Heart left ventricle (tissue), 16 donors: Measurements from ENCODE around the gene PGGT1B. TPM values are rescaled to one million over a fixed set of nuclear protein-coding genes. Genes with fewer than 3 reads are reported as not detected.

Source experiments
- ATAC-seq, 4 donors: fragments of 200-7000 bp; cut with Tn5 transposase; one replicate each; pipeline ENCODE4 v1.9.1; 2020 to 2022; ENCODE audit warnings: moderate library complexity in 4 of 4, mild to moderate bottlenecking in 3 of 4, moderate number of reproducible peaks in 1 of 4
- DNase-seq, 5 donors: peaks; one replicate each; pipeline ENCODE4 v3.0.0-alpha.2; 2020
- H3K27ac ChIP-seq, 12 donors: fragments of 200-600 bp; sonication (generic) in 4 of 12; one replicate each; pipeline versions ENCODE4 v1.5.0 to v1.8.0; 2016 to 2022; ENCODE audit warnings: mild to moderate bottlenecking in 2 of 12
- H3K27me3 ChIP-seq, 9 donors: fragments of 200-600 bp; sonication (generic) in 2 of 9; one replicate each; pipeline versions ENCODE4 v1.5.1 to v1.8.0; 2016 to 2022; ENCODE audit warnings: mild to moderate bottlenecking in 3 of 9
- H3K36me3 ChIP-seq, 9 donors: fragments of 200-600 bp; sonication (generic) in 2 of 9; one replicate each; pipeline versions ENCODE4 v1.5.0 to v1.8.0; 2018 to 2022; ENCODE audit warnings: mild to moderate bottlenecking in 2 of 9
- H3K4me1 ChIP-seq, 12 donors: fragments of 200-600 bp; sonication (generic) in 4 of 12; one replicate each; pipeline versions ENCODE4 v1.5.0 to v1.8.0; 2016 to 2022; ENCODE audit warnings: mild to moderate bottlenecking in 3 of 12
- H3K4me3 ChIP-seq, 12 donors: fragments of 200-600 bp; sonication (generic) in 4 of 12; one replicate each; pipeline versions ENCODE4 v1.5.0 to v1.8.0; 2017 to 2022; ENCODE audit warnings: mild to moderate bottlenecking in 9 of 12, moderate library complexity in 4 of 12
- H3K9me3 ChIP-seq, 12 donors: fragments of 200-600 bp; sonication (generic) in 4 of 12; one replicate each; pipeline versions ENCODE4 v1.5.0 to v1.8.0; 2016 to 2022; ENCODE audit warnings: mild to moderate bottlenecking in 1 of 12
- POLR2A ChIP-seq, 2 donors: fragments of 450-650 bp; IDR thresholded peaks; one replicate each; pipeline ENCODE4 v1.6.1; 2017; ENCODE audit warnings: antibody characterized with exemption in 2 of 2, mild to moderate bottlenecking in 2 of 2, moderate library complexity in 2 of 2
- WGBS, 4 donors: extraction: QIAGEN DNeasy Blood & Tissue Kit in 2 of 4; methylation state at CpG; one replicate each; pipeline versions ENCODE4 v1.1.5 to v1.1.7; 2013 to 2018; 5-methylcytosine and 5-hydroxymethylcytosine counted together
- intact Hi-C, 10 donors: fragments of 100-400 bp; cut with DNase I; formaldehyde crosslinking; loops; one replicate each; pipeline versions ENCODE4 v1.11.1 to v1.14.2; 2022
- polyA plus RNA-seq, 2 donors: library from polyadenylated mRNA; stranded (reverse); fragments of 200-250 nt; gene quantifications; one replicate each; pipeline ENCODE4 v1.2.3, GENCODE V29; 2013
- total RNA-seq, 9 donors: library from RNA; depleted of rRNA in 2 of 9; stranded (reverse); fragments of >200 nt in 2 of 9; fragmentation: NEBNext Ultra II Directional in 3 of 9; extraction: Animal tissue kit (Norgen Biotek cat#: 25700) in 3 of 9; gene quantifications; one replicate each; pipeline versions ENCODE4 v1.1.0 to v1.2.4, GENCODE V29; 2016 to 2023
- TF ChIP-seq, protein P1 (sequence below), 12 donors: fragments of 200-600 bp; sonication (generic) in 4 of 12; IDR thresholded peaks; one replicate each; pipeline versions ENCODE4 v1.5.0 to v1.8.0; 2018 to 2022; ENCODE audit warnings: antibody characterized with exemption in 12 of 12, mild to moderate bottlenecking in 5 of 12
- donor health status: ischemic (EF 13 %, LVEDD 7.1; RV severe dilation, severe dysfunction).
- donor health status: healthy with polysubstance abuse.
- donor health status: DM: no; HTN: yes; CAD: no.
- donor health status: DM: no; HTN: no; CAD: no.
- donor health status: ischemic (EF 25% LVEDD 6.9; RV normal size, moderate dysfunction).
- donor health status: ischemic (EF 25% LVEDD 5.7; RV mildly dilated, moderate dysfunction).
- donor health status: healthy.
- donor health status: DM: yes; HTN: yes; CAD: no.
- donor health status: ischemic (EF 35%, LVEDD 5.7; RV mildly dilated, moderate dysfunction).
- donor health status: nonischemic (EF 11% LVEDD 7.7; RV severe dilation, severe dysfunction).
- donor health status: DM: yes; HTN: yes; CAD: no.
- donor health status: PGD.
- donor health status: ischemic (EF 29% LVEDD 5.4; RV normal size, mild dysfunction).
- donor health status: nonischemic (EF 23%, LVEDD 6.1; RV moderate dilation, normal function).

Gene PGGT1B
- total and polyA plus RNA-seq, 11 donors, result 2.8 to 36.8 (median 23.1) TPM

DNA sequence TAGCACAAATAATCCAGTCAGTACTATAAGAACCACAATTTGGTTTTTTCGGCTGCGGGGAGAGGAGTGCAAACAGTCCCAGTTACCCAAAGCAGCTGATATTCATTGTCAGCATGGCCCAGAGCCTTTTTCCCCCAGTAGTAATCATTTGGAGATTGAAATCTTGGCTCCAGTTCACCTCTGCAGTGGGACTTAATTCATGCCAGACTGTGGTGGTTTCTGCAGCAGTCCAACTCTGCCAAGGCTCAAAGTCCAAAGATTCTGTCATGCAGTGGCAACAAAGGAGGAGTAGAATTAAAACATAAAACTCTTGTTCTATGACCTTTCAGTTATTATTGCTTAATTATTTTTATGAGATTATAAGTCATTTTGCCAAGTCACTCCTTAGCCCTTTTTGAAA lies 68.0 kb downstream of the PGGT1B start:
- Histone ChIP-seq H3K4me1 (no peaks in the 10 kb centered on the region), H3K27me3 (no peaks in the 10 kb centered on the region), H3K9me3 (no peaks in the 10 kb centered on the region), H3K4me3 (no peak overlapping the region), H3K36me3 (no peaks in the 10 kb centered on the region), H3K27ac (no peak overlapping the region)
- no peak for TF ChIP-seq POLR2A (IDR thresholded peaks at IDR 0.05)
- ATAC-seq (no peak), DNase-seq (no peak)
- intact Hi-C loops, result no loop called here
- 92 to 97% (median 94%) methylated on average over 2 of the region's 2 CpGs for WGBS, 4 donors

DNA sequence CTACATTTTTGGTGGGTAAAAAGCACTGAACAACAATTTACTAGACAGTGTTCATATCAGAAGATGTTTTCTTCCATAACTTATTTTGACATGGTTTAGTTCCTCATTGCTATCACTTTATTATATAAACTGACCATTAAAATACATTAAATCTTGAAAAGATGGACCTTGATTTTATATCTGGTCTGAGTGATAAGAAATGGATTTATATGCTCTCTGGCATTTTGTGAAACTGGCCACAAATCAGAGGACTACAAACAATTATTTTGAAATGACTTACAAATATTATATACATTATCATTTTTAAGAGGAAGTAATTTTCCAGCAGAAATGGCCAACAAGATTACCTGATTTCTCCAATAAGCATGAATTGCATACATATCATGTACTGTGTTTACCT lies 69.4 kb downstream of the PGGT1B start:
- Histone ChIP-seq H3K4me3 (no peak overlapping the region), H3K27ac (no peak overlapping the region), H3K36me3 (no peaks in the 10 kb centered on the region), H3K9me3 (no peaks in the 10 kb centered on the region), H3K27me3 (peaks cover 0 to 6% (median 0%) of the 10 kb centered on the region in 9 donors), H3K4me1 (no peaks in the 10 kb centered on the region)
- TF ChIP-seq, protein P1, sequence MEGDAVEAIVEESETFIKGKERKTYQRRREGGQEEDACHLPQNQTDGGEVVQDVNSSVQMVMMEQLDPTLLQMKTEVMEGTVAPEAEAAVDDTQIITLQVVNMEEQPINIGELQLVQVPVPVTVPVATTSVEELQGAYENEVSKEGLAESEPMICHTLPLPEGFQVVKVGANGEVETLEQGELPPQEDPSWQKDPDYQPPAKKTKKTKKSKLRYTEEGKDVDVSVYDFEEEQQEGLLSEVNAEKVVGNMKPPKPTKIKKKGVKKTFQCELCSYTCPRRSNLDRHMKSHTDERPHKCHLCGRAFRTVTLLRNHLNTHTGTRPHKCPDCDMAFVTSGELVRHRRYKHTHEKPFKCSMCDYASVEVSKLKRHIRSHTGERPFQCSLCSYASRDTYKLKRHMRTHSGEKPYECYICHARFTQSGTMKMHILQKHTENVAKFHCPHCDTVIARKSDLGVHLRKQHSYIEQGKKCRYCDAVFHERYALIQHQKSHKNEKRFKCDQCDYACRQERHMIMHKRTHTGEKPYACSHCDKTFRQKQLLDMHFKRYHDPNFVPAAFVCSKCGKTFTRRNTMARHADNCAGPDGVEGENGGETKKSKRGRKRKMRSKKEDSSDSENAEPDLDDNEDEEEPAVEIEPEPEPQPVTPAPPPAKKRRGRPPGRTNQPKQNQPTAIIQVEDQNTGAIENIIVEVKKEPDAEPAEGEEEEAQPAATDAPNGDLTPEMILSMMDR (IDR thresholded peaks at IDR 0.05), result no peak
- TF ChIP-seq POLR2A (IDR thresholded peaks at IDR 0.05), result no peak
- ATAC-seq, result no peak
- no peak for DNase-seq
- intact Hi-C loops, result no loop called here

DNA sequence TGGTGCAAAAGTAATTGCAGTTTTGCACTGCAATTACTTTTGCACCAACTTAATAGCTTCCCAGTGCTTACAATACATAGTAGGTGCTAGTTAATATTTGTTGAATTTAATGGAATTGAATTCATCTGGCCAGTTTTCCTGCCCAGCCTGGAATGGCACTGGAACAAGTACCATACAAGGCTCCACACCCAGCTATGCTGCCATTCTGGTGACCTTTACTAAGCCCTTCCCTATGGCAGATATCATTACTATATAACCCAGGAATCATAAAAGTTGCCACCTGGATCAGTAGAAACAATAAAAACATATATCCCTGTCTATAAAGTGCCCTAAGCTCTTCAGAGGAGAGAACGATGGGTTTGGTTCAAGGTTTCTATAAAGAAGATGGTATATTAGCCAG lies 70.6 kb downstream of the PGGT1B start:
- intact Hi-C loops, result no loop called here
- Histone ChIP-seq H3K36me3 (no peaks in the 10 kb centered on the region), H3K27ac (no peak overlapping the region), H3K4me3 (no peak overlapping the region), H3K4me1 (no peaks in the 10 kb centered on the region), H3K9me3 (no peaks in the 10 kb centered on the region), H3K27me3 (peaks cover 0 to 6% (median 0%) of the 10 kb centered on the region in 9 donors)
- TF ChIP-seq, protein P1 (IDR thresholded peaks at IDR 0.05), result no peak
- no peak for TF ChIP-seq POLR2A (IDR thresholded peaks at IDR 0.05)
- ATAC-seq (no peak), DNase-seq (no peak)
- 93 to 100% (median 97%) methylated on average over 1 of the region's 1 CpG for WGBS, 4 donors

DNA sequence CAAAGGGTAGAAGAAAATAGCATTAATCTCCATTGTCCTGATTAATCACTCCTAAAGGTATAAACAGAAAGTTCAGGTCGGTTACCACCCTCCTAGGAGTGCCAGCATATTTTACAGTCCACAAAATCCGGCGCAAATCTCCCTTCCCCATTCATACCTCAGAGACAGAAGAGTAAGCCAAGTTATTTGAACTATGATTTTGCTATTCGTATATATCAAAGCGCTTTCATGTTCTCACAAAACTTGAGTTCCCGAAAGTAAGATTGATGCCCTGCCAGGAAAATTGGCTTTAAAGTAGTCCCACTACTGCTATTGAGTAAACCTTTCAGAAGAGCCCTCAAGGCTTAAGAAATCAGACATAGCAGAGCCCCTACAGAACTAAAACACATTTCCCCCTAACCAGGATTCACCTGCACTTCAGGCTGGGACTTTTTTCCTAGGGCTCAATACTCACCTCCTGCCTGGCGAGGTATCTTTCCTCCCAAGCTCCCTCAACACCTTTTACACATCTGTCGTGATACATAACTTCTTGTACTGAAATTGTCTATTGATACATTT lies 71.1 kb downstream of the PGGT1B start:
- DNase-seq, result no peak
- Histone ChIP-seq H3K4me3 (no peak overlapping the region), H3K9me3 (no peaks in the 10 kb centered on the region), H3K36me3 (no peaks in the 10 kb centered on the region), H3K4me1 (no peaks in the 10 kb centered on the region), H3K27ac (no peak overlapping the region), H3K27me3 (peaks cover 0 to 6% (median 0%) of the 10 kb centered on the region in 9 donors)
- TF ChIP-seq, protein P1 (IDR thresholded peaks at IDR 0.05), result no peak
- TF ChIP-seq POLR2A (IDR thresholded peaks at IDR 0.05), result no peak
- WGBS, 4 donors, result 82 to 88% (median 86%) methylated on average over 8 of the region's 8 CpGs
- intact Hi-C loops, result no loop called here
- ATAC-seq, result no peak

DNA sequence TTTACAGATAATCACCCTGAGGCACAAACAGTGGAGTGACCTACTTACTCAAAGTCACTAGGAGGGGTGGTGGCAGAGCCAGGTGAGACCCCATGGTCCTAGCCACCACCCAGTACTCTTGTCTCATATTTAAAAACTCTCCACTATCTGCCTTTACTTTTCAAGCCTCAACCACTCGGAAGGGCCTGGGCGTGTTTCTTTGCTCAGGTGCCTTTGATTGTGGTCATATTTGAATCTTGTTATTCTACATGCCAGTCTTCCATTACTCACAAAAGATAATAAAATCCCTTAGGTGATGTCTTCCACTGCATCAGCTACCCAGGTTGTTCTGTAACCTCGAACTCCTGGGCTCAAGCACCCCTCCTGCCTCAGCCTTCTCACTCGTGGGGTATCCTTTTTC lies 72.3 kb downstream of the PGGT1B start:
- Histone ChIP-seq H3K27me3 (peaks cover 0 to 13% (median 0%) of the 10 kb centered on the region in 9 donors), H3K4me1 (no peaks in the 10 kb centered on the region), H3K27ac (no peak overlapping the region), H3K9me3 (no peaks in the 10 kb centered on the region), H3K36me3 (no peaks in the 10 kb centered on the region), H3K4me3 (no peak overlapping the region)
- TF ChIP-seq, protein P1 (IDR thresholded peaks at IDR 0.05), result no peak
- TF ChIP-seq POLR2A (IDR thresholded peaks at IDR 0.05), result no peak
- DNase-seq, result no peak
- no peak for ATAC-seq
- intact Hi-C loops, result no loop called here
- 72 to 85% (median 79%) methylated on average over 4 of the region's 4 CpGs for WGBS, 4 donors
